ENCODE results near the gene CLDN5. TPM values are rescaled to one million over a fixed set of nuclear protein-coding genes. Genes with fewer than 3 reads are reported as not detected.

Gene CLDN5
- total RNA-seq, 1 donor from 2014 or later = 1.2 TPM

DNA sequence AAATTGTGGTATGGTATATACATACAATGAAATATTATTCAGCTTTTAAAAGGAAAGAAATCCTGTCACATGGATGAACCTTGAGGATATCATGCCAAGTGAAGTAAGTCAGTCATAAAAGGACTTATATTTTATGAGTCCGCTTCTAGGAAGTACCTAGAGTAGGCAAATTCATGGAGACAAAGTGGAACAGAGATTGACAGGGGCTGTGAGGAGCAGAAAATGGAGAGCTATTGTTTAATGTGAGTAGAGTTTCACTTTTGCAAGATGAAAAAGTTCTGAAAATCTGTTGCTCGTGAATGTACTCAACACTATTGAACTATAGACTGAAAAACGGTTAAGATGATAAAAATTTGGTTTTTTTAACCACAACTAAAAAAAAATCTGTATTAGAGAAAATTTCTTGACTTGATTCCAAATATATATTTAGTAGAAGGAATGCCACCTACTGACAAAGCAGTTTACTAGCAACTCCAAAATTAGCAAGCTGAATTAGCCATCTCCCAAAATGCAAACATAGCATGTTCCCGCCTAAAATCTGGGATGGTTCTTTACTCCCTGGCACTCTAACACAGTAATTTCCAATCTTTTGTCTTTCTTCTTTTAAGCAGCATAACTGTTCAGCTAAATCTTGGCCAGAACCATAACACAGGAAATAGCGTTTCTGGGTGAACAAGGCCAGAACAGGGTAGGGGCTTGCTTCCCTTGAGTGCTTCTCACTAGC, 46.7 kb downstream of the CLDN5 start:
- TF ChIP-seq, protein P1, sequence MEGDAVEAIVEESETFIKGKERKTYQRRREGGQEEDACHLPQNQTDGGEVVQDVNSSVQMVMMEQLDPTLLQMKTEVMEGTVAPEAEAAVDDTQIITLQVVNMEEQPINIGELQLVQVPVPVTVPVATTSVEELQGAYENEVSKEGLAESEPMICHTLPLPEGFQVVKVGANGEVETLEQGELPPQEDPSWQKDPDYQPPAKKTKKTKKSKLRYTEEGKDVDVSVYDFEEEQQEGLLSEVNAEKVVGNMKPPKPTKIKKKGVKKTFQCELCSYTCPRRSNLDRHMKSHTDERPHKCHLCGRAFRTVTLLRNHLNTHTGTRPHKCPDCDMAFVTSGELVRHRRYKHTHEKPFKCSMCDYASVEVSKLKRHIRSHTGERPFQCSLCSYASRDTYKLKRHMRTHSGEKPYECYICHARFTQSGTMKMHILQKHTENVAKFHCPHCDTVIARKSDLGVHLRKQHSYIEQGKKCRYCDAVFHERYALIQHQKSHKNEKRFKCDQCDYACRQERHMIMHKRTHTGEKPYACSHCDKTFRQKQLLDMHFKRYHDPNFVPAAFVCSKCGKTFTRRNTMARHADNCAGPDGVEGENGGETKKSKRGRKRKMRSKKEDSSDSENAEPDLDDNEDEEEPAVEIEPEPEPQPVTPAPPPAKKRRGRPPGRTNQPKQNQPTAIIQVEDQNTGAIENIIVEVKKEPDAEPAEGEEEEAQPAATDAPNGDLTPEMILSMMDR (conservative IDR thresholded peaks at IDR 0.05; ENCODE audit: low read depth, low read length) = peak; percentile 20
- H3K4me3 ChIP-seq (ENCODE audit: low read depth, low read length) = peak overlapping the region; percentile 92
- DNase-seq (ENCODE audit: low read depth) = no peak

DNA sequence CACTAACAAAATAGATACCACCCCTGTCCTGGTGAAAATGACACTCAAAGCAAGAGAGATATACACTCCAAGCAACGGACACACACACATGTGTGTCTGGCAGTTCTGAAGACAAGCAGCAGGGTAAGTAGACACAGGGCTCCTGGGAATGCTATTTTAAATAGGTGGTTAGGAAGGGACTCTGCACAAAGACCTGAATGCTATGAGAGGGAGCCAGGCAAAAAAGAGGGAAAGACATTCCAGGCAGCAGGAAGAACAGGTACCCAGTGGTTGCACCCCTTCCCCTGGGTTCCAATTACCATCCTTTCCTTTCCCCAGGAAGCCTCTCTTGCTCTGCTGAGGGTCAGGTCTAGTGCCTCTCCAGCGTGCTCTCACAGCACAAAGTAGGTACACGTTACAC, 48.2 kb downstream of the CLDN5 start:
- H3K4me3 ChIP-seq (ENCODE audit: low read depth, low read length) = no peak overlapping the region
- TF ChIP-seq, protein P1 (conservative IDR thresholded peaks at IDR 0.05; ENCODE audit: low read depth, low read length) = no peak
- no peak for DNase-seq (ENCODE audit: low read depth)

DNA sequence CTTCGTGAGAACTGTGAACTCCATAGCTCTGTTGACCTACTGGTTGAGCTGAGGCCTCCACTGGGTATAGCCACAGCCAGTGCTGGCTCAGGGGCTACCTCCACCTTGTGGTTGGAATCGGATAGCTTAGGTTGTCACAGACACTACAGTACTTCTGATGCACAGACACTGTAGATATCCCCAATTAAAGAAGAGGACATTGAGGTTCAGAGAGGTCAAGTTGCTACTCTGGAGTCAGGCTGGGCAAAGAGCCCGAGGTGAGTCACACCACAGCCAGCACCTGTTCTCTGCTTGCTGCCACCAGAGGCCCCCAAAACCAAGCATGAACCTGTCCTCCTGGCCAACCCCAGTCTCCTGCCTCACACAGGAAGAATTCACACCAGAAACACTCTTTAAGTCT, 50.6 kb downstream of the CLDN5 start:
- DNase-seq (ENCODE audit: low read depth) = no peak
- TF ChIP-seq, protein P1 (conservative IDR thresholded peaks at IDR 0.05; ENCODE audit: low read depth, low read length) = peak; percentile 17
- no peak overlapping the region for H3K4me3 ChIP-seq (ENCODE audit: low read depth, low read length)

Other genes starting within 250 kb of the CLDN5 start
- 4.3 and 5.3 TPM in 2 replicates for gene CLTCL1, start 232.7 kb downstream of the CLDN5 start, total RNA-seq
- 13.3 and 17.8 TPM in 2 replicates for gene HIRA, start 92.7 kb downstream of the CLDN5 start, total RNA-seq
- gene MRPL40, start 91.9 kb downstream of the CLDN5 start, total RNA-seq = 24.3 and 43.8 TPM in 2 replicates
- 33.1 and 40.3 TPM in 2 replicates for gene C22orf39, start 76.7 kb downstream of the CLDN5 start, total RNA-seq
- gene UFD1, start 45.2 kb downstream of the CLDN5 start, total RNA-seq = 47.7 and 68.1 TPM in 2 replicates
- 31.2 and 75.2 TPM in 2 replicates for gene CDC45, start 44.5 kb downstream of the CLDN5 start, total RNA-seq
- 3.7 and 3.9 TPM in 2 replicates for gene SEPTIN5, start 190.1 kb upstream of the CLDN5 start, total RNA-seq
- 0.81 TPM in 1 of 2 replicates, not detected in the other for gene GP1BB, start 199.1 kb upstream of the CLDN5 start, total RNA-seq
- gene TBX1, start 236.4 kb upstream of the CLDN5 start, total RNA-seq = not detected in 2 replicates

All from epithelial cell of proximal tubule (primary cell).